Esophagus muscularis mucosa (tissue), 4 donors: Measurements from ENCODE around the gene C12orf75. TPM values are rescaled to one million over a fixed set of nuclear protein-coding genes. Genes with fewer than 3 reads are reported as not detected.

Source experiments
- DNase-seq: peaks from one replicate; pipeline ENCODE4 v3.0.0-alpha.2; 2017; ENCODE audit errors: extremely low spot score
- H3K27ac ChIP-seq, 4 donors: fragments of 200-600 bp; sonication (generic); replicated peaks in 1 of 4; 1 replicate in 3 of 4; 2 replicates in 1 of 4; pipeline ENCODE4 v1.5.1; 2016 to 2019; ENCODE audit warnings: mild to moderate bottlenecking in 1 of 4
- H3K27me3 ChIP-seq, 4 donors: fragments of 200-600 bp; sonication (generic); one replicate each; pipeline versions ENCODE4 v1.5.1 to v1.6.0; 2016 to 2019
- H3K36me3 ChIP-seq, 4 donors: fragments of 200-600 bp; sonication (generic); one replicate each; pipeline ENCODE4 v1.5.1; 2016 to 2019
- H3K4me1 ChIP-seq, 4 donors: fragments of 200-600 bp; sonication (generic); one replicate each; pipeline ENCODE4 v1.5.1; 2016 to 2019
- H3K4me3 ChIP-seq, 4 donors: fragments of 200-600 bp; sonication (generic); 1 replicate in 2 of 4; 2 replicates in 2 of 4; pipeline ENCODE4 v1.5.1; 2016 to 2019; ENCODE audit warnings: mild to moderate bottlenecking in 4 of 4, moderate library complexity in 1 of 4
- H3K9me3 ChIP-seq, 4 donors: fragments of 200-600 bp; sonication (generic); 1 replicate in 3 of 4; 2 replicates in 1 of 4; pipeline ENCODE4 v1.5.1; 2016 to 2019
- EP300 ChIP-seq: sonication (generic); formaldehyde crosslinking; IDR thresholded peaks from one replicate; pipeline ENCODE4 v1.6.1; 2017; ENCODE audit warnings: antibody characterized with exemption
- POLR2A ChIP-seq: fragments of 450-650 bp; IDR thresholded peaks from one replicate; pipeline ENCODE4 v1.6.1; 2017; ENCODE audit warnings: antibody characterized with exemption, moderate library complexity, mild to moderate bottlenecking, low read depth
- POLR2AphosphoS5 ChIP-seq, 2 donors: sonication (generic); formaldehyde crosslinking; IDR thresholded peaks; one replicate each; pipeline ENCODE4 v1.6.1; 2017; ENCODE audit warnings: antibody characterized with exemption in 2 of 2
- WGBS: methylation state at CpG from one replicate; pipeline ENCODE4 v1.1.5; 2018; 5-methylcytosine and 5-hydroxymethylcytosine counted together
- intact Hi-C: fragments of 100-400 bp; cut with DNase I; formaldehyde crosslinking; loops from one replicate; pipeline ENCODE4 v1.15.1; 2023
- total RNA-seq, 4 donors: library from RNA; depleted of rRNA; stranded (reverse); fragments of >200 nt; gene quantifications; one replicate each; pipeline versions ENCODE4 v1.1.0 to v1.2.1, GENCODE V29; 2016
- TF ChIP-seq, protein P1 (sequence below), 3 experiments: fragments of 200-600 bp in 2 of 3; fragments of 450-650 bp in 1 of 3; sonication (generic) in 2 of 3; IDR thresholded peaks; one replicate each; pipeline ENCODE4 v1.5.1; 2017 to 2019; ENCODE audit warnings: antibody characterized with exemption in 3 of 3, mild to moderate bottlenecking in 2 of 3, moderate library complexity in 1 of 3

C12orf75 gene
- total RNA-seq, 4 donors from 2014 or later, result 0.83 to 3.1 (median 2.8) TPM

DNA sequence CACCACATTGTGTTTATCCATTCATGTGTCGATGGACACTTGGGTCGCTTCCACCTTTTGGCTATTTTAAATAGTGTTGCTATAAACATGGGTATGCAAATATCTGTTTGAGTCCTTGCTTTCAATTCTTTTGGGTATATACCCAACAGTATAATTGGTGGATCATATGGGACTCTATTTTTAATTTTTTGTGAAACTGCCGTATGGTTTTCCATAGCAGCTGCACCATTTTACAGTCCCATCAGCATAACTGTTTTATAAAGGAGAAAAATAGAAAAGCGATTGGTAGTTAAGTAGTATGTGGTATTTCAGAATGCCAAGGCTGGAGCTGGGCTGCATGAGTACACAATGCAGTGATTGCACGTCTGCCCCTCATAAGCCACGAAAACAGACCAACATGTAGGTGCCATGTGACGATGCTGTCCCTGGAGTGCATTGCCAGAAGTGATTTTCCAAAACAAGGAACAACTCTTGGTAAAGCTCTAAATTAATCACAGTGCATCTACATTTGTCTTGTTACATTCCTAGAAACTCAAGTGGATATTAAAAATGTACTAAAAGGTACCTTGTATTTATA, 83.5 kb downstream of the C12orf75 start:
- 93% methylated on average over 7 of the region's 7 CpGs for WGBS
- Histone ChIP-seq H3K4me1 (peaks cover 0 to 13% (median 8%) of the 10 kb centered on the region in 4 donors), H3K9me3 (no peaks in the 10 kb centered on the region), H3K27ac (no peak overlapping the region), H3K4me3 (no peak overlapping the region), H3K27me3 (no peaks in the 10 kb centered on the region), H3K36me3 (no peaks in the 10 kb centered on the region)
- no peak for TF ChIP-seq POLR2A
- no peak for TF ChIP-seq EP300
- TF ChIP-seq, protein P1, sequence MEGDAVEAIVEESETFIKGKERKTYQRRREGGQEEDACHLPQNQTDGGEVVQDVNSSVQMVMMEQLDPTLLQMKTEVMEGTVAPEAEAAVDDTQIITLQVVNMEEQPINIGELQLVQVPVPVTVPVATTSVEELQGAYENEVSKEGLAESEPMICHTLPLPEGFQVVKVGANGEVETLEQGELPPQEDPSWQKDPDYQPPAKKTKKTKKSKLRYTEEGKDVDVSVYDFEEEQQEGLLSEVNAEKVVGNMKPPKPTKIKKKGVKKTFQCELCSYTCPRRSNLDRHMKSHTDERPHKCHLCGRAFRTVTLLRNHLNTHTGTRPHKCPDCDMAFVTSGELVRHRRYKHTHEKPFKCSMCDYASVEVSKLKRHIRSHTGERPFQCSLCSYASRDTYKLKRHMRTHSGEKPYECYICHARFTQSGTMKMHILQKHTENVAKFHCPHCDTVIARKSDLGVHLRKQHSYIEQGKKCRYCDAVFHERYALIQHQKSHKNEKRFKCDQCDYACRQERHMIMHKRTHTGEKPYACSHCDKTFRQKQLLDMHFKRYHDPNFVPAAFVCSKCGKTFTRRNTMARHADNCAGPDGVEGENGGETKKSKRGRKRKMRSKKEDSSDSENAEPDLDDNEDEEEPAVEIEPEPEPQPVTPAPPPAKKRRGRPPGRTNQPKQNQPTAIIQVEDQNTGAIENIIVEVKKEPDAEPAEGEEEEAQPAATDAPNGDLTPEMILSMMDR (IDR thresholded peaks at IDR 0.05), result no peak
- no peak for TF ChIP-seq POLR2AphosphoS5 (IDR thresholded peaks at IDR 0.05)
- no peak for DNase-seq
- intact Hi-C loops, result no loop called here

DNA sequence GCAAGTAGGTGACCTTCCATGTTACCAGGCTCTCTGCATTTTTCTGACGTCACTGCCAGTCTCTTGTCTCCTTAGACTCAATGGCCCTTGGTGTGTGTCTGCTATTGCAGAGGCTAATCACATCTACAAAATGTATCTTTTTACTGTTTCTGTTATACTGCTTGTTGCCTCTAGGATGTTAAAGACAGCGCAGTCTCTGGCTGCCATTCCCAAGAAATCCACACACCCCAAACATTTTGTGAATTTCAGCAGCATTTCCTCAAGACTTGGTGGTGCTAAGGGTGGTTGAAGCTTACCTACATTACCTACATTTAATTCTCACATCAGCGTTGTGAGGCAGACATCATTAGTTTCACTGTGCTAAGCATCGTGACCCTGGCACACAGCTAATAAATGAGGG, 87.2 kb downstream of the C12orf75 start:
- 50% methylated on average over 4 of the region's 4 CpGs for WGBS
- no peak for DNase-seq
- Histone ChIP-seq H3K36me3 (no peaks in the 10 kb centered on the region), H3K9me3 (no peaks in the 10 kb centered on the region), H3K4me1 (no peaks in the 10 kb centered on the region), H3K27ac (no peak overlapping the region), H3K27me3 (no peaks in the 10 kb centered on the region), H3K4me3 (no peak overlapping the region)
- intact Hi-C loops, result no loop called here
- TF ChIP-seq EP300 (no peak), POLR2A (no peak), POLR2AphosphoS5 (IDR thresholded peaks at IDR 0.05) (no peak)
- TF ChIP-seq, protein P1 (IDR thresholded peaks at IDR 0.05), result no peak

DNA sequence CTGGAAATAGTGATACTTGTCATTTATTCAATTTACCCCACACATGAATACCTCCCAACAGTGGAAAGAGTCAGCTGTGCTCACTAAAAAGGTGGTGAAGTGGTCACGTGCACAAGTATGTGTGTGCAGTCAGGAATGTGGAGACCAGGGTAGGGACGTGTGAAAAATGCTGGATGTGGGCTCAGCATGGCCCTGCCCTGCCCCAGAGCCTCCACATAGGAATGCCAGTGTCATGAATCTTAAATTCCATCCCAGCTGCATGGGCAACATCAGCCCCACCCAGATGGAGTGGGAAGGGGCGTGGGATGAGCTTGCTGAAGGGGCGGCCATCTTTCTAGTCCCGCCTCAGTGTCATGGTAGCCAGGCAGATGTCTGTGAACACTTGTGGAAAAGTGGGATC, 87.7 kb downstream of the C12orf75 start:
- H3K4me3 ChIP-seq, result no peak overlapping the region
- no peak overlapping the region for H3K27ac ChIP-seq
- no peak for DNase-seq
- WGBS, result 76% methylated on average over 5 of the region's 5 CpGs
- H3K9me3 ChIP-seq, result no peaks in the 10 kb centered on the region
- TF ChIP-seq EP300, result no peak
- no peak for TF ChIP-seq POLR2AphosphoS5 (IDR thresholded peaks at IDR 0.05)
- TF ChIP-seq, protein P1 (IDR thresholded peaks at IDR 0.05), result no peak
- no peak for TF ChIP-seq POLR2A
- H3K27me3 ChIP-seq, result no peaks in the 10 kb centered on the region
- intact Hi-C loops, result no loop called here
- no peaks in the 10 kb centered on the region for H3K4me1 ChIP-seq
- H3K36me3 ChIP-seq, result no peaks in the 10 kb centered on the region

DNA sequence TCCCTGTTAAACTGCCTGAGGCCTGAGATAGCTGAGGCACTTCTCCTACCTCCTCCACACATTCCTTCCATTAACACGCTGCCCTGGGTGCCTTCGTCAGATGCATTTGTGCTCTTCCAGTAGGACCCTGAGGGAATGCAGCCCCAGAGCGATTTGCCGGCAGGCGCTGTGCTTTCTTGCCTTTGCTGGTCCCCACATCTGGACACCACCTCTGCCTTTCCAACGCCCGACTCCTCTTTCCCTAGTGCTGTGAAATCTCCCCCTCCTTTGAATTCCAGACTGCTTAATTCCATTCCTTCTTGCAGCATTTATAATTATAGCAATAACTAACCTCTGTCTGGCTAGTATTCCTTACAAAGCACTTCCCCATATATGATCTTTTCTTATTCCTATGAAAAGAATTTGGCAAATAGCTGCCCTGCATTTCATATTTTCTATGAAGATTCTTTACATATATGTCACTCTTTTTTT, 88.4 kb downstream of the C12orf75 start:
- H3K27ac ChIP-seq, result no peak overlapping the region
- DNase-seq, result no peak
- H3K4me3 ChIP-seq, result no peak overlapping the region
- H3K9me3 ChIP-seq, result no peaks in the 10 kb centered on the region
- no peak for TF ChIP-seq POLR2AphosphoS5 (IDR thresholded peaks at IDR 0.05)
- no peak for TF ChIP-seq EP300
- no peak for TF ChIP-seq POLR2A
- TF ChIP-seq, protein P1 (IDR thresholded peaks at IDR 0.05), result no peak
- no peaks in the 10 kb centered on the region for H3K27me3 ChIP-seq
- no peaks in the 10 kb centered on the region for H3K36me3 ChIP-seq
- 69% methylated on average over 7 of the region's 7 CpGs for WGBS
- intact Hi-C loops, result no loop called here
- H3K4me1 ChIP-seq, result no peaks in the 10 kb centered on the region

DNA sequence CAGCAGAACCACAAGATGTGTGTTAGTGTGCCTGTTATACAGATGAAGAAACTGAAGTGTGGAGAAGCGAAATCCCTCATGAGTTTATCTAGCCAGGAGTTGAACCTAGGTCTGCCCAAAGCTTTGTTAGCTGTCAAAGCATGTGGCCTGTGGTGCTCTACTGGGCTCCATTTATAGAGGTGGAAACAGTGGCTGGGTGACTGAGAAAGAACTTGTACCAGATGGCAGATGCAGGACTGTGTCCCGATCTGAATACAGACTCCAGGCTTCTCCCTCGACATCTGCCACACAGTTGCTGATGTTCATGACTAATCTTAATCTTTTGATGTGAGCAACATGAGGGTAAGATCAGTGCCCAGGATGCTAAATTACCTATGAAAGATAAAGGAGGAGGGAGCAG, 89.1 kb downstream of the C12orf75 start:
- intact Hi-C loops, result loop anchor here (5.0 to 10.0 kb wide), 4 partner anchors 285 to 863 kb away; partner anchors contain the start of gene NUAK1
- DNase-seq, result no peak
- Histone ChIP-seq H3K4me3 (no peak overlapping the region), H3K27ac (no peak overlapping the region), H3K9me3 (no peaks in the 10 kb centered on the region), H3K27me3 (no peaks in the 10 kb centered on the region), H3K4me1 (no peaks in the 10 kb centered on the region), H3K36me3 (no peaks in the 10 kb centered on the region)
- TF ChIP-seq EP300, result no peak
- TF ChIP-seq POLR2AphosphoS5 (IDR thresholded peaks at IDR 0.05), result no peak
- no peak for TF ChIP-seq POLR2A
- TF ChIP-seq, protein P1 (IDR thresholded peaks at IDR 0.05), result no peak
- WGBS, result 97% methylated on average over 3 of the region's 3 CpGs
